HepG2 (cell line): ENCODE measurements around the gene EBP. TPM values are rescaled to one million over a fixed set of nuclear protein-coding genes. Genes with fewer than 3 reads are reported as not detected.

Source experiments
- ATAC-seq: fragments of 200-7000 bp; cut with Tn5 transposase; 3 replicates; pipeline ENCODE4 v1.9.1; 2020; ENCODE audit warnings: mild to moderate bottlenecking, moderate library complexity
- BruUV-seq: library from RNA; stranded (reverse); fragments of 400-500 nt; replicated peaks from 2 replicates; lab custom pipeline; 2021; lab: Mats Ljungman, UMichigan
- CTCF ChIA-PET: fragments of 300-600 bp; formaldehyde crosslinking; extraction: SDS; loops from one replicate; lab custom pipeline; 2021; ENCODE audit warnings: low total read pairs, inconsistent platforms, low intra/inter-chr PET ratio; lab: Yijun Ruan, JAX
- POLR2A ChIA-PET: fragments of 350-600 bp; sonication (Branson Sonifier 250); formaldehyde crosslinking; loops from one replicate; lab custom pipeline; 2020; ENCODE audit warnings: antibody characterized with exemption, inconsistent platforms; lab: Yijun Ruan, JAX
- DNase-seq: peaks from one replicate; pipeline ENCODE4 v3.0.0-alpha.2; 2015; ENCODE audit warnings: low spot score
- FAIRE-seq: peaks from 3 replicates; lab custom pipeline; 2011; peaks lifted over from hg19 to GRCh38; lab: Jason Lieb, UNC
- H2AFZ ChIP-seq: one replicate; pipeline ENCODE4 v1.6.1; 2011; ENCODE audit warnings: low read length, inconsistent platforms
- H3K27ac ChIP-seq: fragments of 300-600 bp; 3 replicates; pipeline ENCODE4 v1.8.0; 2011; ENCODE audit warnings: mixed run types, mild to moderate bottlenecking, mixed read lengths, low read length, inconsistent platforms; ENCODE audit not compliant: insufficient read depth; ENCODE audit errors: extremely low read length
- H3K27me3 ChIP-seq, 2 experiments: fragments of 200-600 bp in 1 of 2; 2 replicates in 1 of 2; 3 replicates in 1 of 2; pipeline versions ENCODE4 v1.6.0 to v1.8.0; 2011; ENCODE audit warnings: low read length in 2 of 2, mild to moderate bottlenecking in 2 of 2, moderate library complexity in 2 of 2, inconsistent platforms in 1 of 2; ENCODE audit not compliant: insufficient read depth in 2 of 2, control insufficient read depth in 1 of 2
- H3K36me3 ChIP-seq, 2 experiments: fragments of 200-600 bp in 1 of 2; replicated peaks in 1 of 2; 2 replicates in 1 of 2; 3 replicates in 1 of 2; pipeline versions ENCODE4 v1.5.1 to v1.8.0; 2011; ENCODE audit warnings: low read length in 2 of 2, inconsistent platforms in 1 of 2; ENCODE audit not compliant: insufficient read depth in 2 of 2, control insufficient read depth in 1 of 2
- H3K4me1 ChIP-seq: 2 replicates; pipeline ENCODE4 v1.5.1; 2012; ENCODE audit warnings: low read length, inconsistent platforms; ENCODE audit not compliant: insufficient read depth
- H3K4me2 ChIP-seq: 2 replicates; pipeline ENCODE4 v1.6.0; 2011; ENCODE audit warnings: low read depth, low read length, inconsistent platforms
- H3K4me3 ChIP-seq, 3 experiments: fragments of 200-600 bp in 1 of 3; sonication (generic), shearing (Covaris generic) in 1 of 3; replicated peaks in 1 of 3; 2 replicates each; pipeline ENCODE4 v1.5.1; 2011 to 2016; ENCODE audit warnings: low read length in 3 of 3, inconsistent platforms in 2 of 3, low read depth in 2 of 3, mild to moderate bottlenecking in 2 of 3, control low read depth in 1 of 3, mixed read lengths in 1 of 3; ENCODE audit not compliant: insufficient read depth in 1 of 3
- H3K79me2 ChIP-seq: one replicate; pipeline ENCODE4 v1.6.1; 2011; ENCODE audit warnings: low read length, inconsistent platforms; ENCODE audit not compliant: insufficient read depth
- H3K9ac ChIP-seq: 2 replicates; pipeline ENCODE4 v1.6.0; 2011; ENCODE audit warnings: mild to moderate bottlenecking, low read depth, low read length, inconsistent platforms; ENCODE audit not compliant: insufficient read depth
- H3K9me3 ChIP-seq: 2 replicates; pipeline ENCODE4 v1.5.1; 2012; ENCODE audit warnings: mild to moderate bottlenecking, low read length
- H4K20me1 ChIP-seq: 2 replicates; pipeline ENCODE4 v1.6.0; 2011; ENCODE audit warnings: inconsistent platforms, mild to moderate bottlenecking, low read length, moderate library complexity; ENCODE audit not compliant: insufficient read depth
- HMGA1 ChIP-seq: sonication (generic); formaldehyde crosslinking; conservative IDR thresholded peaks from 2 replicates; pipeline ENCODE4 v1.4.0; 2020; ENCODE audit warnings: missing genetic modification reagents
- HNRNPK ChIP-seq: fragments of 200-400 bp; formaldehyde crosslinking; IDR thresholded peaks from 2 replicates; pipeline ENCODE4 v1.6.1; 2018; ENCODE audit warnings: low read length, low read depth, moderate library complexity, mild to moderate bottlenecking; ENCODE audit not compliant: poor library complexity, severe bottlenecking
- IRX3 ChIP-seq: sonication (generic); formaldehyde crosslinking; IDR thresholded peaks from 2 replicates; pipeline ENCODE4 v1.8.1; 2023; ENCODE audit warnings: mild to moderate bottlenecking, low read depth, missing genetic modification reagents, borderline replicate concordance
- KDM5A ChIP-seq: fragments of 200-600 bp; sonication (generic); IDR thresholded peaks from 2 replicates; pipeline ENCODE4 v1.7.0; 2018; ENCODE audit warnings: antibody characterized with exemption, mild to moderate bottlenecking, low read length, borderline replicate concordance
- MIXL1 ChIP-seq: IDR thresholded peaks from 2 replicates; pipeline ENCODE4 v1.6.1; 2016
- NFKBIZ ChIP-seq: IDR thresholded peaks from 2 replicates; pipeline ENCODE4 v1.6.1; 2018; ENCODE audit warnings: missing genetic modification reagents, missing compliant biosample characterization
- SPEN ChIP-seq: sonication (generic); formaldehyde crosslinking; IDR thresholded peaks from 2 replicates; pipeline ENCODE4 v1.5.1; 2020; ENCODE audit warnings: low read depth, mild to moderate bottlenecking, missing genetic modification reagents
- SSRP1 ChIP-seq: IDR thresholded peaks from 2 replicates; pipeline ENCODE4 v1.6.1; 2016; ENCODE audit warnings: control low read depth
- SYNCRIP ChIP-seq: fragments of 200-400 bp; formaldehyde crosslinking; IDR thresholded peaks from 2 replicates; pipeline ENCODE4 v1.6.1; 2018; ENCODE audit warnings: mild to moderate bottlenecking, low read depth, low read length; ENCODE audit not compliant: insufficient read depth
- TAF15 ChIP-seq: fragments of 200-400 bp; formaldehyde crosslinking; IDR thresholded peaks from one replicate; pipeline ENCODE4 v1.6.1; 2018; ENCODE audit warnings: mild to moderate bottlenecking, low read depth, low read length; ENCODE audit not compliant: poor library complexity, severe bottlenecking
- ZNF20 ChIP-seq: sonication (generic); formaldehyde crosslinking; IDR thresholded peaks from 2 replicates; pipeline ENCODE4 v1.4.0; 2020; ENCODE audit warnings: mild to moderate bottlenecking, moderate library complexity, missing genetic modification reagents
- ZNF292 ChIP-seq: sonication (generic); formaldehyde crosslinking; IDR thresholded peaks from 2 replicates; pipeline ENCODE4 v1.8.1; 2022; ENCODE audit warnings: mild to moderate bottlenecking, low read depth, missing genetic modification reagents, borderline replicate concordance
- ZNF510 ChIP-seq: sonication (generic); formaldehyde crosslinking; IDR thresholded peaks from 2 replicates; pipeline ENCODE4 v1.4.0; 2020; ENCODE audit warnings: low read depth, mild to moderate bottlenecking, missing genetic modification reagents
- ZNF720 ChIP-seq: sonication (generic); formaldehyde crosslinking; IDR thresholded peaks from 2 replicates; pipeline ENCODE4 v1.4.0; 2020; ENCODE audit warnings: missing genetic modification reagents
- ZSCAN29 ChIP-seq: sonication (generic); formaldehyde crosslinking; conservative IDR thresholded peaks from 2 replicates; pipeline ENCODE4 v1.4.0; 2020; ENCODE audit warnings: mild to moderate bottlenecking, missing genetic modification reagents
- WGBS: methylation state at CpG from one replicate; pipeline ENCODE4 v1.1.6; 2017; ENCODE audit warnings: low lambda C conversion rate; 5-methylcytosine and 5-hydroxymethylcytosine counted together
- in situ Hi-C: cut with HindIII; loops from 2 replicates; pipeline ENCODE4 v1.10.0; 2017; ENCODE audit warnings: low pct_unique_long_range_greater_than_20kb; ENCODE audit not compliant: extremely low pct_ligation_motif_present
- intact Hi-C: fragments of 100-400 bp; cut with micrococcal nuclease; formaldehyde crosslinking; loops from one replicate; pipeline ENCODE4 v1.10.0; 2022; ENCODE audit not compliant: unreplicated experiment
- polyA plus RNA-seq, 8 experiments: library from polyadenylated mRNA; depleted of rRNA in 3 of 8; stranded (reverse) in 7 of 8; unstranded in 1 of 8; fragments of >200 nt; fragmentation: Illumina TruSeq in 4 of 8; extraction: Trizol in 4 of 8; gene quantifications; 2 replicates each; pipeline versions ENCODE4 v1.2.1 to v1.2.3, GENCODE V29; 2011 to 2016; ENCODE audit warnings: low read depth in 4 of 8, missing spikeins in 1 of 8, mixed read lengths in 1 of 8; ENCODE audit not compliant: insufficient read depth in 1 of 8
- total RNA-seq, 5 experiments: library from RNA; depleted of rRNA; stranded (reverse); fragments of >200 nt; fragmentation: Illumina TruSeq; extraction: Trizol; gene quantifications; 2 replicates each; pipeline ENCODE4 v1.2.3, GENCODE V29; 2016; ENCODE audit warnings: low read depth in 1 of 5
- TF ChIP-seq, protein P1 (sequence below): sonication (generic); formaldehyde crosslinking; IDR thresholded peaks from 2 replicates; pipeline ENCODE4 v1.4.0; 2020; ENCODE audit warnings: missing genetic modification reagents, mild to moderate bottlenecking, borderline replicate concordance
- TF ChIP-seq, protein P2 (sequence below): sonication (generic); formaldehyde crosslinking; IDR thresholded peaks from 2 replicates; pipeline ENCODE4 v1.8.0; 2022; ENCODE audit warnings: mild to moderate bottlenecking, missing genetic modification reagents, moderate library complexity
- TF ChIP-seq, protein P3 (sequence below): sonication (generic); formaldehyde crosslinking; IDR thresholded peaks from 2 replicates; pipeline ENCODE4 v1.8.0; 2023; ENCODE audit warnings: mild to moderate bottlenecking, missing genetic modification reagents
- TF ChIP-seq, protein P4 (sequence below): IDR thresholded peaks from 2 replicates; pipeline ENCODE4 v1.6.1; 2016

The EBP gene
- total and polyA plus RNA-seq, 2 of the 13 experiments (the other 11 are each of a cell fraction or from before 2014, with no cell fraction given): 106 to 260 TPM

GRCh38 chrX:48507246-48507645, 14.4 kb upstream of the EBP start:
- H3K4me3 ChIP-seq: no peak overlapping the region
- ATAC-seq (no peak), FAIRE-seq (no peak), DNase-seq (no peak)
- in situ Hi-C loops (no loop called here), intact Hi-C loops (loop anchor here (5.0 kb wide), 1 partner anchor 35 kb away; the partner anchor contains the start of gene SLC38A5)
- H3K36me3 ChIP-seq: no peaks in the 10 kb centered on the region
- CTCF ChIA-PET: no interaction called here
- no peaks in the 10 kb centered on the region for H3K9me3 ChIP-seq
- no peak overlapping the region for H3K27ac ChIP-seq
- no peak overlapping the region for H2AFZ ChIP-seq
- H3K79me2 ChIP-seq: no peaks in the 10 kb centered on the region
- BruUV-seq: no TSS peak
- H3K4me2 ChIP-seq: no peak overlapping the region
- TF ChIP-seq, protein P1, sequence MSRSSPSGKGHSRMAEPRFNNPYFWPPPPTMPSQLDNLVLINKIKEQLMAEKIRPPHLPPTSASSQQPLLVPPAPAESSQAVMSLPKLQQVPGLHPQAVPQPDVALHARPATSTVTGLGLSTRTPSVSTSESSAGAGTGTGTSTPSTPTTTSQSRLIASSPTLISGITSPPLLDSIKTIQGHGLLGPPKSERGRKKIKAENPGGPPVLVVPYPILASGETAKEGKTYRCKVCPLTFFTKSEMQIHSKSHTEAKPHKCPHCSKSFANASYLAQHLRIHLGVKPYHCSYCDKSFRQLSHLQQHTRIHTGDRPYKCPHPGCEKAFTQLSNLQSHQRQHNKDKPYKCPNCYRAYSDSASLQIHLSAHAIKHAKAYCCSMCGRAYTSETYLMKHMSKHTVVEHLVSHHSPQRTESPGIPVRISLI (CRISPR knock-in tag): no peak
- TF ChIP-seq, protein P2, sequence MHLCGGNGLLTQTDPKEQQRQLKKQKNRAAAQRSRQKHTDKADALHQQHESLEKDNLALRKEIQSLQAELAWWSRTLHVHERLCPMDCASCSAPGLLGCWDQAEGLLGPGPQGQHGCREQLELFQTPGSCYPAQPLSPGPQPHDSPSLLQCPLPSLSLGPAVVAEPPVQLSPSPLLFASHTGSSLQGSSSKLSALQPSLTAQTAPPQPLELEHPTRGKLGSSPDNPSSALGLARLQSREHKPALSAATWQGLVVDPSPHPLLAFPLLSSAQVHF (CRISPR knock-in tag): no peak
- TF ChIP-seq SYNCRIP (no peak), KDM5A (no peak), NFKBIZ (CRISPR knock-in tag) (no peak), ZSCAN29 (no peak), ZNF510 (no peak), ZNF292 (CRISPR knock-in tag) (no peak), SSRP1 (no peak), HNRNPK (no peak), MIXL1 (CRISPR knock-in tag) (no peak), SPEN (no peak), TAF15 (no peak), IRX3 (CRISPR knock-in tag) (no peak), ZNF20 (CRISPR knock-in tag) (no peak), ZNF720 (no peak), HMGA1 (no peak)
- TF ChIP-seq, protein P3, sequence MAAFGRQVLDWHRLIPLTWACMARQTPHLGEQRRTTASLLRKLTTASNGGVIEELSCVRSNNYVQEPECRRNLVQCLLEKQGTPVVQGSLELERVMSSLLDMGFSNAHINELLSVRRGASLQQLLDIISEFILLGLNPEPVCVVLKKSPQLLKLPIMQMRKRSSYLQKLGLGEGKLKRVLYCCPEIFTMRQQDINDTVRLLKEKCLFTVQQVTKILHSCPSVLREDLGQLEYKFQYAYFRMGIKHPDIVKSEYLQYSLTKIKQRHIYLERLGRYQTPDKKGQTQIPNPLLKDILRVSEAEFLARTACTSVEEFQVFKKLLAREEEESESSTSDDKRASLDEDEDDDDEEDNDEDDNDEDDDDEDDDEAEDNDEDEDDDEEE (CRISPR knock-in tag): no peak
- TF ChIP-seq, protein P4, sequence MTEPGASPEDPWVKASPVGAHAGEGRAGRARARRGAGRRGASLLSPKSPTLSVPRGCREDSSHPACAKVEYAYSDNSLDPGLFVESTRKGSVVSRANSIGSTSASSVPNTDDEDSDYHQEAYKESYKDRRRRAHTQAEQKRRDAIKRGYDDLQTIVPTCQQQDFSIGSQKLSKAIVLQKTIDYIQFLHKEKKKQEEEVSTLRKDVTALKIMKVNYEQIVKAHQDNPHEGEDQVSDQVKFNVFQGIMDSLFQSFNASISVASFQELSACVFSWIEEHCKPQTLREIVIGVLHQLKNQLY (CRISPR knock-in tag): no peak
- H3K27me3 ChIP-seq: no peaks in the 10 kb centered on the region
- POLR2A ChIA-PET: no interaction called here
- H4K20me1 ChIP-seq: no peaks in the 10 kb centered on the region
- H3K9ac ChIP-seq: no peak overlapping the region
- H3K4me1 ChIP-seq: peaks cover 10% of the 10 kb centered on the region
- 100% methylated on average over 2 of the region's 5 CpGs for WGBS
